GM10248 (cell line): ENCODE results near the gene ZNF814.
"Not testable (repeated sequence)": the region's sequence is repeated elsewhere in the genome, so short reads cannot be mapped to it uniquely, and the experiment has no call there.

Experiments
- CTCF ChIA-PET: fragments of 300-600 bp; sonication (Branson Sonifier 250); formaldehyde crosslinking; extraction: SDS; loops from one replicate; lab custom pipeline; 2021; ENCODE audit warnings: antibody characterized with exemption; lab: Yijun Ruan, JAX
- POLR2A ChIA-PET: fragments of 350-650 bp; sonication (Branson Sonifier 250); formaldehyde crosslinking; extraction: SDS; loops from one replicate; lab custom pipeline; 2020; ENCODE audit warnings: antibody characterized with exemption; lab: Yijun Ruan, JAX
- DNase-seq: peaks from one replicate; pipeline ENCODE4 v3.0.0; 2012; ENCODE audit errors: extremely low spot score
- CTCF ChIP-seq: IDR thresholded peaks from 2 replicates; pipeline ENCODE4 v1.5.1; 2012; ENCODE audit warnings: mild to moderate bottlenecking, low read depth; ENCODE audit errors: extremely low read depth, missing control alignments, control extremely low read depth

Gene ZNF814

DNA sequence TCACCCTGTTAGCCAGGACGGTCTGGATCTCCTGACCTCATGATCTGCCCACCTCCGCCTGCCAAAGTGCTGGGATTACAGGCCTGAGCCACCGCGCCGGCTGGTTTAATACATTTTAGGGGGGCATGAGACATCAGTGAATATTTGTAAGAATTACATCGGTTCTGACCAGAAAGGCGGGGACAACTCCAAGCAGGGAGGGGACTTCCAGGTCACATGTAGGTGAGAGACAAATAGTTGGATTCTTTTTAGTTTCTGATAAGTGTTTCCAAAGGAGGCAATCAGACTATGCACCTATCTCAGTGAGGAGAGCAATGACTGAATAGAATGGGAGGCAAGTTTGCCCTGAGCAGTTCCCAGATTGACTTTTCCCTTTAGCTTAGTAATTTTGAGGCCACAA, 70.5 kb downstream of the ZNF814 start:
- no peak for DNase-seq
- ChIA-PET CTCF (interaction anchor here (1.0 kb wide), 1 partner anchor 17 kb away, joined by 3 read pairs; no protein-coding TSS in a partner anchor), POLR2A (no interaction called here)
- TF ChIP-seq CTCF: no peak

GRCh38 chr19:57817976-57818375, 70.9 kb downstream of the ZNF814 start:
- TF ChIP-seq CTCF: no peak
- POLR2A ChIA-PET: no interaction called here
- CTCF ChIA-PET: no interaction called here
- DNase-seq: no peak

GRCh38 chr19:57816652-57817051, 72.2 kb downstream of the ZNF814 start:
- TF ChIP-seq CTCF: no peak
- DNase-seq: no peak
- CTCF ChIA-PET: no interaction called here
- POLR2A ChIA-PET: no interaction called here

DNA sequence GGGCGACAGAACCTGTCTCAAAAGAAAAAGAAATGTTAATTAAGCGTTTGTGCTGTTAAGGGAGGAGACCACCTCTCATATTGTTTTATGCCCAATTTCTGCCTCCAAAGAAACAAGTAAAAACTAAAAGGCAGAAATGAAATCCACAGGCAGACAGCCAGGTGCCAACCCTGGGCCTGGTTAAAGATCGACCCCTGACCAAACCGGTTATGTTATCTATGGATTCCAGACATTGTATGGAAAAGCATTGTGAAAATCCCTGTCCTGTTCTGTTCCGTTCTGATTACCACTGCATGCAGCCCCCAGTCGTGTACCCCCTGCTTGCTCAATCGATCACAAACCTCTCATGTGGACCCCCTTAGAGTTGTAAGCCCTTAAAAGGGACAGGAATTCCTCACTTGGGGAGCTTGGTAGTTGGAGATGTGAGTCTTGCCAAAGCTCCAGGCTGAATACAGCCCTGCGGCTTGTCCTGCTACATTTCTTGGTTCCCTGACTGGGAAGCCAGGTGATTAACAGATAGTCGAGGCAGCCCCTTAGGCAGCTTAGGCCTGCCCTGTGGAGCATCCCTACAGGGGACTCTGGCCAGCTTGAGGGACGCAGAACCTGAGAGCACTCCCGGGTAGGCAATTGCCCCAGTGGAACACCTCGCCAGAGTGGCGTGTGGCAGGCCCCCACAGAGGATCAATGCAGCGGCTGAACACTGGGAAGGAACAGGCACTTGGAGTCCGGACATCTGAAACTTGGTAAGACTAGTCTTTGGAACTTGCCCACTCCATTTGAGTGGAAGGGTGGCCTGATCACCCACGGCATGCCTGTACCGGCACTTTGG, 73.4 kb downstream of the ZNF814 start:
- POLR2A ChIA-PET: interaction anchor here (1.0 kb wide), 2 partner anchors 13 to 547 kb away, joined by 3 to 5 read pairs; partner anchors contain the start of gene ZNF497
- DNase-seq: no peak
- TF ChIP-seq CTCF: no peak
- CTCF ChIA-PET: interaction anchor here (1.1 to 2.2 kb wide), 3 partner anchors 10 to 31 kb away, joined by 3 to 5 read pairs (median 3); partner anchors contain the start of gene ZNF587B

DNA sequence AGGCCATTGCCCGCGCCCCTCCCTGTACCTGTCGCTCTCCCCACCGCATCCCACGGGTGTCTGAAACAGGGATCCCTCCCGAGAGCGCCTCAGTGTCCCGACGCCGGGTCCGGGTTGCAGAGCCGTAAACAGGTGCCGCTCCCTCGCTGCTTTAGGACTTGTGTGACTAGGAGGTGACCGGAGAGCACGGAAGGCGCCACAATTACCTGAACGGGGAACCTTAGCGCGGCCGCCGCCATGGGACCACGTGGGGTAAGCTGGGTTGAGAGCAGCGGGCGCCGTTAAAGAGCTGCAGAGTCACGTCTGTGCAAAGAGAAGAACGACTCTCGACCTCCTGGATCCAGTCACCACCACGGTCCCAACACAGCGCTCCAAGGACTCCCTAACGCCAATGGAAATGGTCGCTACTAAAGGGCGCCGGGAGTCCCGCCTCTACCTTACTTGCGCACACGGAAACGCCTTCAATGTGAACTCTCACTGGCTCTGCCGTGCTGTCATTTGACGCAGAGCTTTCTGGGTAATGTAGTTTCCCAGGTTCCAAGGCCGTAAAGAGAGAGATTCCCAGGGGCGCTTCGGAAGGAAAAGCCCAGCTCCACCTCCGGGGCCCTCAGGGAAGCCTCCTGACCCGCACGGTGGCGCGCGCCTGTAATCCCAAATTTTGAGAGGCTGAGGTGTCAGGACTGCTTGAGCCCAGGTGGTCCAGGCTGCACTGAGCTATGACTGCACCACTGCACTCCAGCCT, 74.2 kb downstream of the ZNF814 start, which contains the start of gene ZNF552:
TSS of gene ZNF552 (minus strand) at position 409 of the 742 bp plus-strand sequence. CDS start at position 239, 170 bp downstream.
- ChIA-PET POLR2A (interaction anchor here (1.0 kb wide), 2 partner anchors 14 to 548 kb away, joined by 3 to 5 read pairs; partner anchors contain the start of gene ZNF497), CTCF (interaction anchor here (1.1 to 2.2 kb wide), 4 partner anchors 9 to 46 kb away, joined by 3 to 5 read pairs (median 3); partner anchors contain the start of gene ZNF587B)
- DNase-seq: peak; percentile 84
- TF ChIP-seq CTCF: no peak

DNA sequence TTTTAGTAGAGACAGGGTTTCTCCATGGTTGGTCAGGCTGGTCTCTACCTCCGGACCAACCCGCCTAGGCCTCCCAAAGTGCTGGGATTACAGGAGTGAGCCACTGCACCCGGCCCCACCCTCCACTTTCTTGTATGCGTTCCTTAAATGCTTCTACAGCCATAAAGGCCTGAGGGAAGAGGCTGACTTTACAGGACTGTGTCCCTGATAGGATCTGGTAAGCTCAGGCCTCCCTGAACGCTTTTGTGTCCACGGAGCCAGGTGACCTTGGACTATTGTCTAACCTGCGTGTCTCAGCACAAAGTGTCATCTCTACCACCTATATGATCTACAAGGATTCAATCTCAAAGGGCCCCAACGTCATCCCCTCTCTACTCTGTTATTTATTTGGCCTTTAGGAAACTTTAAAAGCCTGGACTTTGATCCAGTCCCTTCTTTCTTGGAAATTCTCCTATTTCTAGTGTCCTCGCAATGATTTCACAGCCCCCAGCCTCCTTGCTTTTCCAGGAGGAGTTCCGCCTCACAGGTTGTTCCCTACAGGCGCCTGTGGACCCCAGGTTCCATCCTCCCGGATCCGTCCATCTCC, 74.8 kb downstream of the ZNF814 start:
- POLR2A ChIA-PET: interaction anchor here (0.7 kb wide), 1 partner anchor 48 kb away, joined by 6 read pairs; no protein-coding TSS in a partner anchor
- no peak for TF ChIP-seq CTCF
- DNase-seq: no peak
- CTCF ChIA-PET: interaction anchor here (1.2 to 2.2 kb wide), 3 partner anchors 8 to 46 kb away, joined by 3 to 5 read pairs (median 3); partner anchors contain the start of gene ZNF587B

DNA sequence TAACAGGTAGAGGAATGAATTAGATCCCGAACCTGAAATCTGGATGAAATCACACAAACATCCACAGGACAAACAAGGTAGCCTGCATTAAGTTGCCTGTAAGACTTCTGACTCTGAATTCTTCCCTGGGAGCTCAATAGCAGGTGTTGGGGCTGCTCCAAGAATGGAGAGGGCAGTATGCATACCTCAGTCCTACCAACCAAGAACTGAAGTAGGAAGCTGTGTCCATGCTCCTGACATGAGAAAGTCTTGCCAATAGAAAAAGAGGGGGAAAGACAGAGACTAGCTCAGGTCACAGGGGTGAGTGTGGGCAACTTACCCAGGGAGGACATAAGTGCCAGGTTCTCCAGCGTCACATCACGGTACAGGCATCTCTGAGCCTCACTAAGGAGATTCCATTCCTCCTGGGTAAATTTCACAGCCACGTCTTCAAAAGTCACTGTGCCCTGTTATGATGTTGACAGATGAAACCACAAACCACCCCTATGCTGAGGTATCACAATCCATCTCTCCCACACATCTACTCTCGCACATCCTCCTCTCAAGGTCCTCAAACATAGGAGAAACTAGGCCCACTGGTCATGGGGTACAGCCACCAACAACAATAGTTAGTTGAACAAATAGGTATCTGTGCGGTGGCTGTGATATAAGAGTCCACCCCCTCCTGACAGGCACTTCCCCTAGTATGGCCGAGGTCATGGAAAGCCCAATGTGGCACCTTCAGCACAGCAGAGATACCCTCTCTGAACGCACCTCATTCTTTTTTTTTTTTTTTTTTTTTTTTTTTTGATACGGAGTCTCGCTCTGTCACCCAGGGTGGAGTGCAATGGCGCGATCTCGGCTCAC, 75.6 kb downstream of the ZNF814 start:
- ChIA-PET CTCF (interaction anchor here (1.5 to 2.2 kb wide), 2 partner anchors 8 to 45 kb away, joined by 3 to 5 read pairs; no protein-coding TSS in a partner anchor), POLR2A (interaction anchor here (0.7 kb wide), 1 partner anchor 49 kb away, joined by 6 read pairs; no protein-coding TSS in a partner anchor)

More for the DNA sequence above, 75.6 kb downstream of the ZNF814 start:
- DNase-seq: not testable (repeated sequence)
